Measurements from ENCODE around the gene VPS37B. TPM values are rescaled to one million over a fixed set of nuclear protein-coding genes. Genes with fewer than 3 reads are reported as not detected.

VPS37B gene
- total RNA-seq, 1 donor from 2014 or later = 29.1 TPM

- no peak for TF ChIP-seq CTCF (IDR thresholded peaks at IDR 0.05; ENCODE audit: unreplicated experiment)
- H3K9me3 Mint-ChIP-seq = no peaks in the 10 kb centered on the region
- H3K27ac Mint-ChIP-seq = no peak overlapping the region
- no peak overlapping the region for H3K4me3 Mint-ChIP-seq
- no peaks in the 10 kb centered on the region for H3K27me3 Mint-ChIP-seq (ENCODE audit: low read depth)
- no peak for DNase-seq (ENCODE audit: low spot score in 2 of 2, unreplicated experiment in 2 of 2)
- no peaks in the 10 kb centered on the region for H3K4me1 Mint-ChIP-seq
- H3K36me3 Mint-ChIP-seq = peaks cover 3% of the 10 kb centered on the region
Observed at GRCh38 chr12:122850695-122851350, 45.1 kb downstream of the VPS37B start.

GRCh38 chr12:122850048-122850445 lies 45.9 kb downstream of the VPS37B start:
- peaks cover 3% of the 10 kb centered on the region for H3K36me3 Mint-ChIP-seq
- H3K27me3 Mint-ChIP-seq (ENCODE audit: low read depth) = no peaks in the 10 kb centered on the region
- no peaks in the 10 kb centered on the region for H3K9me3 Mint-ChIP-seq
- TF ChIP-seq CTCF (IDR thresholded peaks at IDR 0.05; ENCODE audit: unreplicated experiment) = no peak
- H3K4me3 Mint-ChIP-seq = no peak overlapping the region
- H3K4me1 Mint-ChIP-seq = no peaks in the 10 kb centered on the region
- no peak for DNase-seq (ENCODE audit: low spot score in 2 of 2, unreplicated experiment in 2 of 2)
- H3K27ac Mint-ChIP-seq = no peak overlapping the region

- DNase-seq (ENCODE audit: low spot score in 2 of 2, unreplicated experiment in 2 of 2) = no peak
- no peak overlapping the region for H3K27ac Mint-ChIP-seq
Observed at GRCh38 chr12:122849352-122850047, 46.4 kb downstream of the VPS37B start.

GRCh38 chr12:122848471-122849351 lies 47.2 kb downstream of the VPS37B start:
- DNase-seq (ENCODE audit: low spot score in 2 of 2, unreplicated experiment in 2 of 2) = no peak
- H3K36me3 Mint-ChIP-seq = peaks cover 3% of the 10 kb centered on the region
- H3K27me3 Mint-ChIP-seq (ENCODE audit: low read depth) = no peaks in the 10 kb centered on the region
- H3K4me3 Mint-ChIP-seq = no peak overlapping the region
- no peak for TF ChIP-seq CTCF (IDR thresholded peaks at IDR 0.05; ENCODE audit: unreplicated experiment)
- H3K4me1 Mint-ChIP-seq = no peaks in the 10 kb centered on the region
- no peak overlapping the region for H3K27ac Mint-ChIP-seq
- no peaks in the 10 kb centered on the region for H3K9me3 Mint-ChIP-seq

More at GRCh38 chr12:122849352-122850047, 46.4 kb downstream of the VPS37B start:
- no peaks in the 10 kb centered on the region for H3K4me1 Mint-ChIP-seq
- H3K27me3 Mint-ChIP-seq (ENCODE audit: low read depth) = no peaks in the 10 kb centered on the region
- no peaks in the 10 kb centered on the region for H3K9me3 Mint-ChIP-seq
- H3K4me3 Mint-ChIP-seq = no peak overlapping the region
- no peak for TF ChIP-seq CTCF (IDR thresholded peaks at IDR 0.05; ENCODE audit: unreplicated experiment)
- peaks cover 3% of the 10 kb centered on the region for H3K36me3 Mint-ChIP-seq

- H3K9me3 Mint-ChIP-seq = no peaks in the 10 kb centered on the region
- TF ChIP-seq CTCF (IDR thresholded peaks at IDR 0.05; ENCODE audit: unreplicated experiment) = no peak
- peaks cover 3% of the 10 kb centered on the region for H3K36me3 Mint-ChIP-seq
- H3K27ac Mint-ChIP-seq = no peak overlapping the region
- H3K27me3 Mint-ChIP-seq (ENCODE audit: low read depth) = no peaks in the 10 kb centered on the region
- DNase-seq (ENCODE audit: low spot score in 2 of 2, unreplicated experiment in 2 of 2) = peak in 1 of 2 experiments; percentile 18
- no peaks in the 10 kb centered on the region for H3K4me1 Mint-ChIP-seq
- H3K4me3 Mint-ChIP-seq = no peak overlapping the region
Observed at GRCh38 chr12:122847921-122848421, 48.0 kb downstream of the VPS37B start.
